DOHH2 (cell line): Measurements from ENCODE around the gene NDUFS1.

Experiments used
- H3F3A ChIP-seq: fragments of 200-600 bp; sonication (generic), shearing (Covaris generic); 2 replicates; pipeline ENCODE4 v1.6.0; 2016; ENCODE audit warnings: antibody characterized with exemption, mild to moderate bottlenecking; ENCODE audit not compliant: control insufficient read depth, insufficient read depth
- H3K27ac ChIP-seq: fragments of 200-600 bp; sonication (generic); 2 replicates; pipeline ENCODE4 v1.5.1; 2014; ENCODE audit warnings: low read depth, mild to moderate bottlenecking, low read length, moderate library complexity
- H3K27me3 ChIP-seq: fragments of 200-600 bp; sonication (generic); 2 replicates; pipeline ENCODE4 v1.6.1; 2014; ENCODE audit warnings: mild to moderate bottlenecking, low read length, mixed read lengths; ENCODE audit not compliant: control insufficient read depth
- H3K36me3 ChIP-seq: fragments of 200-600 bp; sonication (generic); 2 replicates; pipeline ENCODE4 v1.6.1; 2014; ENCODE audit warnings: mild to moderate bottlenecking, low read length, moderate library complexity, mixed read lengths; ENCODE audit not compliant: control insufficient read depth
- H3K4me1 ChIP-seq: fragments of 200-600 bp; sonication (generic); 2 replicates; pipeline ENCODE4 v1.6.1; 2014; ENCODE audit warnings: mild to moderate bottlenecking, low read length, mixed read lengths; ENCODE audit not compliant: control insufficient read depth
- H3K4me2 ChIP-seq: fragments of 200-600 bp; sonication (generic); 2 replicates; pipeline ENCODE4 v1.6.0; 2014; ENCODE audit warnings: mild to moderate bottlenecking, low read length, moderate library complexity
- H3K4me3 ChIP-seq: fragments of 200-600 bp; sonication (generic); 2 replicates; pipeline ENCODE4 v1.5.1; 2014; ENCODE audit warnings: mild to moderate bottlenecking, low read length, mixed read lengths
- H3K79me2 ChIP-seq: fragments of 200-600 bp; sonication (generic); 2 replicates; pipeline ENCODE4 v1.6.1; 2014; ENCODE audit warnings: mild to moderate bottlenecking, low read length, mixed read lengths; ENCODE audit not compliant: control insufficient read depth
- H3K9me2 ChIP-seq: fragments of 200-600 bp; sonication (generic); replicated peaks from 2 replicates; pipeline ENCODE4 v1.6.1; 2014; ENCODE audit warnings: mild to moderate bottlenecking, low read length, mixed read lengths; ENCODE audit not compliant: control insufficient read depth
- H3K9me3 ChIP-seq: fragments of 200-600 bp; sonication (generic); 2 replicates; pipeline ENCODE4 v1.6.1; 2014; ENCODE audit warnings: antibody characterized with exemption, low read length, mixed read lengths; ENCODE audit not compliant: control insufficient read depth, insufficient read depth
- H4K20me1 ChIP-seq: fragments of 200-600 bp; sonication (generic); 2 replicates; pipeline ENCODE4 v1.6.0; 2014; ENCODE audit warnings: low read depth, mild to moderate bottlenecking, antibody characterized with exemption, low read length, moderate library complexity; ENCODE audit not compliant: control insufficient read depth, insufficient read depth
- CTCF ChIP-seq: fragments of 200-600 bp; sonication (generic); IDR thresholded peaks from one replicate; pipeline ENCODE4 v1.5.1; 2014; ENCODE audit warnings: antibody characterized with exemption, mild to moderate bottlenecking, low read depth, low read length; ENCODE audit not compliant: poor library complexity, severe bottlenecking
- EZH2phosphoT487 ChIP-seq: fragments of 200-600 bp; sonication (generic); IDR thresholded peaks from 2 replicates; pipeline ENCODE4 v1.6.1; 2017; ENCODE audit warnings: borderline replicate concordance, mild to moderate bottlenecking, antibody characterized with exemption, low read length, moderate library complexity, mixed read lengths

Gene NDUFS1

GRCh38 chr2:206069417-206069816 is 89.8 kb downstream of the NDUFS1 start:
- Histone ChIP-seq H3K4me1 (no peaks in the 10 kb centered on the region), H3K9me2 (no peaks in the 10 kb centered on the region), H3F3A (no peaks in the 10 kb centered on the region), H3K27ac (no peak overlapping the region), H4K20me1 (no peaks in the 10 kb centered on the region), H3K27me3 (no peaks in the 10 kb centered on the region), H3K9me3 (no peaks in the 10 kb centered on the region), H3K36me3 (0 out of 2 replicates have a peak, but pooled peaks cover 4% of the 10 kb centered on the region), H3K79me2 (peaks cover 77% of the 10 kb centered on the region), H3K4me3 (no peak overlapping the region), H3K4me2 (no peak overlapping the region)
- TF ChIP-seq CTCF (no peak), EZH2phosphoT487 (no peak)

- TF ChIP-seq EZH2phosphoT487 (no peak), CTCF (no peak)
- Histone ChIP-seq H3K36me3 (peaks cover under 1% of the 10 kb centered on the region), H3F3A (no peaks in the 10 kb centered on the region), H3K27ac (no peak overlapping the region), H3K79me2 (peaks cover 75% of the 10 kb centered on the region), H3K27me3 (no peaks in the 10 kb centered on the region), H3K4me1 (no peaks in the 10 kb centered on the region), H3K9me2 (no peaks in the 10 kb centered on the region), H3K9me3 (no peaks in the 10 kb centered on the region), H4K20me1 (no peaks in the 10 kb centered on the region), H3K4me2 (no peak overlapping the region), H3K4me3 (no peak overlapping the region)
Measured at GRCh38 chr2:206068207-206068606, 91.0 kb downstream of the NDUFS1 start.
